Chondrocyte (in vitro differentiated cells): ENCODE measurements around the gene DDX54. TPM values are rescaled to one million over a fixed set of nuclear protein-coding genes. Genes with fewer than 3 reads are reported as not detected.

Experiments
- DNase-seq: peaks from one replicate; pipeline ENCODE4 v3.0.0; 2021; ENCODE audit warnings: mixed read lengths, low spot score
- H3K27ac Mint-ChIP-seq: one replicate; pipeline ENCODE4 v1.8.0; 2021; ENCODE audit warnings: mild to moderate bottlenecking, moderate library complexity, mixed read lengths; ENCODE audit not compliant: unreplicated experiment
- H3K27me3 Mint-ChIP-seq: 2 replicates; pipeline ENCODE4 v1.8.0; 2021; ENCODE audit warnings: low read depth, mixed read lengths
- H3K36me3 Mint-ChIP-seq: 2 replicates; pipeline ENCODE4 v1.8.0; 2021; ENCODE audit warnings: low read depth, mixed read lengths
- H3K4me1 Mint-ChIP-seq: 2 replicates; pipeline ENCODE4 v1.8.0; 2021; ENCODE audit warnings: low read depth, mild to moderate bottlenecking, mixed read lengths
- H3K4me3 Mint-ChIP-seq: one replicate; pipeline ENCODE4 v1.8.0; 2021; ENCODE audit warnings: mild to moderate bottlenecking, moderate library complexity, mixed read lengths; ENCODE audit not compliant: unreplicated experiment
- H3K9me3 Mint-ChIP-seq: 2 replicates; pipeline ENCODE4 v1.8.0; 2021; ENCODE audit warnings: low read depth, mixed read lengths
- CTCF ChIP-seq: fragments of 200-600 bp; sonication (generic); IDR thresholded peaks from 2 replicates; pipeline ENCODE4 v1.5.0; 2021; ENCODE audit warnings: antibody characterized with exemption, mild to moderate bottlenecking, moderate library complexity
- total RNA-seq: library from RNA; stranded (reverse); gene quantifications from 3 replicates; pipeline ENCODE4 v1.2.1, GENCODE V29; 2021

The DDX54 gene
- total RNA-seq, 1 donor from 2014 or later = 44.6 TPM

GRCh38 chr12:113204804-113205203 is 19.5 kb upstream of the DDX54 start:
- Mint-ChIP-seq H3K4me1 (peaks cover 12% of the 10 kb centered on the region), H3K36me3 (no peaks in the 10 kb centered on the region), H3K9me3 (peaks cover 4% of the 10 kb centered on the region), H3K27ac (no peak overlapping the region), H3K27me3 (no peaks in the 10 kb centered on the region), H3K4me3 (no peak overlapping the region)
- DNase-seq = no peak
- no peak for TF ChIP-seq CTCF

- Mint-ChIP-seq H3K9me3 (peaks cover 4% of the 10 kb centered on the region), H3K4me3 (no peak overlapping the region), H3K27me3 (no peaks in the 10 kb centered on the region), H3K36me3 (no peaks in the 10 kb centered on the region), H3K4me1 (peaks cover 12% of the 10 kb centered on the region), H3K27ac (no peak overlapping the region)
- no peak for DNase-seq
- TF ChIP-seq CTCF = no peak
Measured at GRCh38 chr12:113203852-113204760, 18.8 kb upstream of the DDX54 start.

DNA sequence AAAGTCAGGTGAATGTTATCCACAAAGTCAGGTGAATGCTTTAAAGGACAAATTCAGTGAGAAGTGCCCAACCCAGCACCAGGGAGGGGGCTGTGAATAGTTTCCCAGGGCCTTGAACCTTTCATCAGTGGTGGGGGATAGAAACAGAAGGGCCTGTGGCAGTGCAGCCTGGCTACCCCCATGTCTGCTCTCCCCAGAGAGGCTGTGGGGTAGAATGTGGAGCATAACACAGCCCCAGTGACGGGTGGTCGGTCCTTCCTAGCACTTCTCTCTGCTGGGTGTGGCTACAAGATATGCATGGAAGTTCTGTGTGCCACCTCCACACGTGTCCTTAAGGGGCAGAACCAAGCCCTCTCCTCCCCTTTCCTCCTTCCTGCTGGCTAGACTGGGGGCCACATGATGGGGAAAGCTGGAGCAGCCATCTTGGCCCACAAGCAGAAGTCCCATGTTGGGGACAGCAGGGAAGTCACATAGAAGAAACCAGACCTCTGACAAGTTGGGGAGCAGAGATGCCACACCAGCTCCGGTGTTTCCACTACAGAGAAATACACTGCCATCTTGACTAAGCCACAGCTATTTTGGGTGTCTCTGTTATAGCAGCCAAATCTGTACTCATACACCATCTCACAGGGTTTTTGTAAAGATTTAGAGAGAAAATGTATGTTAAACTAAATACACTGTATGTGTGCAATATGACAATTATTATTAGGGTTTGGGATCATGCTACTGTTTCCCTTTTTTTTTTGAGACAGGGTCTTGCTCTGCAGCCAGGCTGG is 17.2 kb upstream of the DDX54 start:
- Mint-ChIP-seq H3K9me3 (peaks cover 4% of the 10 kb centered on the region), H3K4me1 (peaks cover 10% of the 10 kb centered on the region), H3K36me3 (no peaks in the 10 kb centered on the region), H3K27ac (no peak overlapping the region), H3K4me3 (no peak overlapping the region), H3K27me3 (no peaks in the 10 kb centered on the region)
- TF ChIP-seq CTCF = no peak
- DNase-seq = no peak

DNA sequence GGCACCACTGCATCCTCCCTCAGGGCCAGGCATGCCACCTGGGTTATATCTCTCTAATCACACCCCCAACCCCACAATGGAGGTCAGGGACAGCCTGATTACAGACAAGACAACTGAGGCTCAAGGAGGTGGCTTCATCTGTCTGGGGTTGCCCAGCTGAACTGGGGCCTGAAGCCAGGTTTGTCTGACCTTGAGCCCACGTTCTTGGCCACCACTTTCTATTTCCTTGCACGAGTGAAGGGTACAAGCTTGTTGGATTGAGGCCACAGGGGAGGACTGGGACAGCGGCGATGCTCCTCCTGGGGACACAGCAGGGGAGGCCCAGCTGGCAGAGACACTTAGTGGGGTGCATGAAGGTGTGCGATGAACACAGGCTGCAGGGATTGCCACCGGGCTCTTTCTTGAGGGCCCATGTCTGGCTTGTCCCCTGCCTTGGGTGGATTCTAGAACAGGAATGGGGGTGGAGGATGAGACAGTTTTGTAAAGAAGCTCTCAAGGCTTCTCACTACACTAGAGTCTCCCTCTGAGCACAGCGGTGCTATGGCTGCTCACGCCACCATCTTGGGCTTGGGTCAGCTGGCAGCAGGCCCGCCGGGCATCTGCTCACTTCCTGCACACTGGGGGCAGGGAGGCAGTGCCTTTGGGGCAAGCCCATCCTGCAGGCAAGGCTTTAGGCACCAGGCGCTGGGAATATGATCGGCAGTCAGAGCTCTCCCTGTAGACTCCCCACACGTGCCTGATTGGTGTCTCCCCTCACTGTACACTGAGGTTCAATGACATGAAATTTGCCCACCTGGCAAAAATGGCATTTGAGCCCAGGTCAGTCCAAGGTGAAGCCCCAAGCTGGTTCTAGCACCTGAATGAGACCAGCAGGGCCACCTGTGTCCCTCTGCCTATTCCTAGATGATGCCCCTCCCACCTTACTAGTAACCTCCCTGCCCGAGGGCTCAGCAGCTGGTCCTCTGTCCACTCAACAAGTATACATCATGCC is 16.2 kb upstream of the DDX54 start:
- Mint-ChIP-seq H3K4me1 (peaks cover 17% of the 10 kb centered on the region), H3K27ac (no peak overlapping the region), H3K27me3 (no peaks in the 10 kb centered on the region), H3K36me3 (no peaks in the 10 kb centered on the region), H3K4me3 (no peak overlapping the region), H3K9me3 (peaks cover 4% of the 10 kb centered on the region)
- DNase-seq = no peak
- no peak for TF ChIP-seq CTCF
